H1 (cell line): Measurements from ENCODE around the gene SENP3. TPM values are rescaled to one million over a fixed set of nuclear protein-coding genes. Genes with fewer than 3 reads are reported as not detected.

Experiments
- CTCF ChIA-PET: fragments of 300-600 bp; sonication (Branson Sonifier 250); formaldehyde crosslinking; loops from one replicate; lab custom pipeline; 2021; ENCODE audit not compliant: partially characterized antibody; lab: Charles Lee
- POLR2A ChIA-PET: fragments of 300-600 bp; sonication (Branson Sonifier 250); formaldehyde crosslinking; loops from one replicate; lab custom pipeline; 2021; ENCODE audit warnings: inconsistent platforms; ENCODE audit not compliant: partially characterized antibody; lab: Charles Lee
- DNase-seq, 2 experiments: peaks; one replicate each; pipeline versions ENCODE4 v3.0.0 to v3.0.0-alpha.2; 2010 to 2022; ENCODE audit warnings: low spot score in 2 of 2, low read depth in 1 of 2, mixed read lengths in 1 of 2
- FAIRE-seq: peaks from 2 replicates; lab custom pipeline; 2011; peaks lifted over from hg19 to GRCh38; lab: Jason Lieb, UNC
- H2AFZ ChIP-seq: 2 replicates; pipeline ENCODE4 v1.8.1; 2012; ENCODE audit warnings: low read length, inconsistent platforms
- H2AK5ac ChIP-seq: 2 replicates; pipeline ENCODE4 v1.6.1; 2013; ENCODE audit warnings: low read depth, low read length
- H2BK120ac ChIP-seq: replicated peaks from 2 replicates; pipeline ENCODE3; 2013; ENCODE audit warnings: low read depth, low read length, inconsistent platforms
- H2BK12ac ChIP-seq: 2 replicates; pipeline ENCODE4 v1.6.1; 2013; ENCODE audit warnings: low read depth, low read length
- H2BK15ac ChIP-seq: 2 replicates; pipeline ENCODE4 v1.6.1; 2013; ENCODE audit warnings: low read length
- H2BK20ac ChIP-seq: 2 replicates; pipeline ENCODE4 v1.6.1; 2013; ENCODE audit warnings: low read length
- H2BK5ac ChIP-seq: 2 replicates; pipeline ENCODE4 v1.6.1; 2013; ENCODE audit warnings: low read depth, low read length
- H3K14ac ChIP-seq: 2 replicates; pipeline ENCODE4 v1.6.1; 2013; ENCODE audit warnings: inconsistent platforms; ENCODE audit not compliant: insufficient read length
- H3K18ac ChIP-seq: 2 replicates; pipeline ENCODE4 v1.6.1; 2013; ENCODE audit warnings: low read length; ENCODE audit errors: extremely low read depth
- H3K23ac ChIP-seq: 2 replicates; pipeline ENCODE4 v1.6.1; 2013; ENCODE audit warnings: inconsistent platforms; ENCODE audit not compliant: insufficient read length
- H3K23me2 ChIP-seq: 2 replicates; pipeline ENCODE4 v1.6.1; 2013; ENCODE audit warnings: low read depth, low read length
- H3K27ac ChIP-seq: 2 replicates; pipeline ENCODE4 v1.6.1; 2011; ENCODE audit warnings: low read depth, low read length, inconsistent platforms
- H3K27me3 ChIP-seq, 4 experiments: replicated peaks in 1 of 4; 1 replicate in 1 of 4; 2 replicates in 3 of 4; pipeline versions ENCODE4 v1.6.1 to v1.8.1; 2011 to 2013; ENCODE audit warnings: low read length in 3 of 4, mild to moderate bottlenecking in 3 of 4, inconsistent platforms in 2 of 4, mixed read lengths in 2 of 4, moderate library complexity in 1 of 4; ENCODE audit not compliant: control insufficient read depth in 3 of 4, insufficient read depth in 3 of 4; ENCODE audit errors: extremely low read depth in 1 of 4
- H3K36me3 ChIP-seq, 4 experiments: 2 replicates each; pipeline versions ENCODE4 v1.6.1 to v1.8.1; 2011 to 2013; ENCODE audit warnings: mild to moderate bottlenecking in 4 of 4, low read length in 3 of 4, moderate library complexity in 2 of 4, control low read depth in 1 of 4, inconsistent platforms in 1 of 4; ENCODE audit not compliant: insufficient read depth in 4 of 4, control insufficient read depth in 2 of 4
- H3K4ac ChIP-seq: replicated peaks from 2 replicates; pipeline ENCODE3; 2013; ENCODE audit warnings: low read length, low read depth, mixed read lengths, inconsistent platforms; ENCODE audit not compliant: insufficient read length
- H3K4me1 ChIP-seq, 4 experiments: replicated peaks in 1 of 4; 1 replicate in 1 of 4; 2 replicates in 3 of 4; pipeline versions ENCODE4 v1.6.1 to v1.8.1; 2011 to 2013; ENCODE audit warnings: low read length in 3 of 4, inconsistent platforms in 2 of 4, mixed read lengths in 1 of 4; ENCODE audit not compliant: insufficient read depth in 4 of 4, control insufficient read depth in 3 of 4
- H3K4me2 ChIP-seq, 2 experiments: 2 replicates each; pipeline versions ENCODE4 v1.6.1 to v1.8.1; 2011 to 2013; ENCODE audit warnings: low read depth in 2 of 2, low read length in 2 of 2, control low read depth in 1 of 2, inconsistent platforms in 1 of 2, mild to moderate bottlenecking in 1 of 2; ENCODE audit not compliant: insufficient read depth in 1 of 2
- H3K4me3 ChIP-seq, 4 experiments: fragments of 200-600, 300-600 bp in 1 of 4; sonication (generic), shearing (Covaris generic), sonication (Bioruptor Twin) in 1 of 4; 2 replicates each; pipeline versions ENCODE4 v1.5.1 to v1.8.1; 2011 to 2016; ENCODE audit warnings: low read length in 4 of 4, low read depth in 3 of 4, control low read depth in 2 of 4, inconsistent platforms in 2 of 4, mild to moderate bottlenecking in 2 of 4, mixed read lengths in 1 of 4, moderate library complexity in 1 of 4; ENCODE audit not compliant: insufficient read depth in 2 of 4; ENCODE audit errors: extremely low read depth in 1 of 4
- H3K56ac ChIP-seq: replicated peaks from 2 replicates; pipeline ENCODE3; 2013; ENCODE audit warnings: low read depth, mild to moderate bottlenecking, mixed read lengths, low read length, inconsistent platforms; ENCODE audit not compliant: insufficient read length
- H3K79me1 ChIP-seq: 2 replicates; pipeline ENCODE4 v1.6.1; 2013; ENCODE audit warnings: low read depth, low read length, control low read depth
- H3K79me2 ChIP-seq, 2 experiments: 2 replicates each; pipeline versions ENCODE4 v1.6.1 to v1.8.1; 2012 to 2013; ENCODE audit warnings: low read length in 2 of 2, mild to moderate bottlenecking in 2 of 2, inconsistent platforms in 1 of 2; ENCODE audit not compliant: insufficient read depth in 2 of 2, control insufficient read depth in 1 of 2
- H3K9ac ChIP-seq, 4 experiments: replicated peaks in 1 of 4; 1 replicate in 1 of 4; 2 replicates in 3 of 4; pipeline versions ENCODE4 v1.6.1 to v1.8.1; 2011 to 2013; ENCODE audit warnings: low read depth in 3 of 4, low read length in 3 of 4, control low read depth in 2 of 4, mild to moderate bottlenecking in 2 of 4, moderate library complexity in 2 of 4, inconsistent platforms in 1 of 4; ENCODE audit errors: extremely low read depth in 1 of 4
- H3K9me3 ChIP-seq, 2 experiments: 2 replicates each; pipeline versions ENCODE4 v1.6.1 to v1.8.1; 2012 to 2013; ENCODE audit warnings: mild to moderate bottlenecking in 2 of 2, moderate library complexity in 2 of 2, control low read depth in 1 of 2, inconsistent platforms in 1 of 2, low read depth in 1 of 2, low read length in 1 of 2, mixed read lengths in 1 of 2; ENCODE audit not compliant: insufficient read depth in 2 of 2
- H4K20me1 ChIP-seq, 2 experiments: replicated peaks in 1 of 2; 2 replicates each; pipeline versions ENCODE3 to v1.8.1; 2011 to 2013; ENCODE audit warnings: inconsistent platforms in 2 of 2, low read length in 2 of 2, mild to moderate bottlenecking in 1 of 2; ENCODE audit not compliant: insufficient read depth in 2 of 2, control insufficient read depth in 1 of 2
- H4K5ac ChIP-seq: 2 replicates; pipeline ENCODE4 v1.6.1; 2013; ENCODE audit warnings: low read length, low read depth, mixed read lengths, inconsistent platforms; ENCODE audit not compliant: insufficient read length
- H4K8ac ChIP-seq: 2 replicates; pipeline ENCODE4 v1.8.0; 2013; ENCODE audit warnings: mild to moderate bottlenecking, moderate library complexity, low read length, inconsistent platforms; ENCODE audit not compliant: insufficient read depth; ENCODE audit errors: extremely low read depth
- H4K91ac ChIP-seq: replicated peaks from 2 replicates; pipeline ENCODE3; 2013; ENCODE audit warnings: low read length, mixed read lengths, inconsistent platforms; ENCODE audit not compliant: insufficient read length
- MAX ChIP-seq: IDR thresholded peaks from 2 replicates; pipeline ENCODE4 v1.6.1; 2012; ENCODE audit warnings: inconsistent platforms
- PHF8 ChIP-seq: fragments of 200-600 bp; sonication (generic); conservative IDR thresholded peaks from 2 replicates; pipeline ENCODE4 v1.7.1; 2012; ENCODE audit warnings: low read depth, mild to moderate bottlenecking, inconsistent platforms, low read length, moderate library complexity
- YY1 ChIP-seq: IDR thresholded peaks from 2 replicates; pipeline ENCODE4 v1.6.1; 2011; ENCODE audit warnings: low read depth, mild to moderate bottlenecking, low read length
- polyA plus RNA-seq, 7 experiments: library from polyadenylated mRNA; depleted of rRNA in 3 of 7; stranded (reverse) in 5 of 7; unstranded in 2 of 7; fragments of >200 nt in 5 of 7; fragments of 200-250 nt in 2 of 7; gene quantifications; 1 replicate in 5 of 7; 2 replicates in 1 of 7; 4 replicates in 1 of 7; pipeline versions ENCODE4 v1.2.1 to v1.2.3, GENCODE V29; 2011 to 2013; ENCODE audit warnings: missing spikeins in 2 of 7, mixed read lengths in 2 of 7
- total RNA-seq: library from RNA; stranded (reverse); fragmentation: NEBNext Ultra II Directional; extraction: Animal tissue kit (Norgen Biotek cat#: 25700); gene quantifications from 2 replicates; pipeline ENCODE4 v1.2.1, GENCODE V29; 2021

Gene SENP3
- total and polyA plus RNA-seq, 2 of the 8 experiments (the other 6 are each of a cell fraction or from before 2014, with no cell fraction given), result 86.2 to 129 TPM

- Histone ChIP-seq H3K14ac (no peak overlapping the region), H3K4ac (no peak overlapping the region), H3K79me1 (no peaks in the 10 kb centered on the region), H3K4me1 (no peaks in the 10 kb centered on the region), H3K23me2 (no peaks in the 10 kb centered on the region), H2AK5ac (no peak overlapping the region), H4K5ac (no peak overlapping the region), H4K20me1 (no peaks in the 10 kb centered on the region), H3K56ac (no peak overlapping the region), H3K4me3 (no peak overlapping the region), H3K79me2 (no peaks in the 10 kb centered on the region), H2BK20ac (no peak overlapping the region), H4K8ac (no peak overlapping the region), H2BK5ac (no peak overlapping the region), H3K9me3 (peaks cover 8 to 22% of the 10 kb centered on the region in 2 experiments; a peak in 3 of 4 replicates), H3K27ac (no peak overlapping the region), H3K27me3 (no peaks in the 10 kb centered on the region), H2BK15ac (no peak overlapping the region), H2AFZ (no peak overlapping the region), H4K91ac (no peak overlapping the region), H2BK12ac (no peak overlapping the region), H3K4me2 (no peak overlapping the region), H3K18ac (no peak overlapping the region), H2BK120ac (no peak overlapping the region), H3K9ac (no peak overlapping the region), H3K23ac (no peak overlapping the region), H3K36me3 (no peaks in the 10 kb centered on the region)
- ChIA-PET CTCF (no interaction called here), POLR2A (no interaction called here)
- DNase-seq (no peak), FAIRE-seq (no peak)
- TF ChIP-seq PHF8, result no peak
- no peak for TF ChIP-seq YY1
- TF ChIP-seq MAX, result no peak
Measured at GRCh38 chr17:7528842-7529241, 32.9 kb upstream of the SENP3 start.
